GM21390 (cell line): Measurements from ENCODE around the gene SH3BGR.
"Not testable (repeated sequence)": the region's sequence is repeated elsewhere in the genome, so short reads cannot be mapped to it uniquely, and the experiment has no call there.

Experiments used
- ATAC-seq: cut with Tn5 transposase; IDR thresholded peaks from one replicate; pipeline ENCODE4 v1.9.1; 2021; ENCODE audit not compliant: unreplicated experiment

Gene SH3BGR

GRCh38 chr21:39538453-39539042 is 86.8 kb downstream of the SH3BGR start:
- ATAC-seq: no peak

- ATAC-seq: not testable (repeated sequence)
These were observed 88.6 kb downstream of the SH3BGR start for GRCh38 chr21:39540367-39540766.

DNA sequence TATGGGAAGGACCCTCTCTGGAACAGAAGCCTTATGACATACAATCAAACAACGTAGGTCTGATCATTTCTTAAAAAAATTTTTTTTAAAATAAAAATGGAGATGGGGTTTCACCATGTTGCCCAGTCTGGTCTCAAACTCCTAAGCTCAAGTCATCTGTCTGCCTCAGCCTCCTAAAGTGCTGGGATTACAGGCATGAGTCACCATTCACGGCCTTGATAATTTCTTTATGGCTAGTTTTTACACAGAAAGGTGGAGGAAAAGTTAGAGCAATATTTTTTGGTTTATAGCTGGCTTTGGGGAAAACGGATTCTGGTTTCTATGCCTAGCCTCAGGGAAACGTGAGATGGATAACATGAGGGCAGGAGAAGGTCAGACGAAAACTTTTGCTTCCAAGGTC is 91.0 kb downstream of the SH3BGR start:
- ATAC-seq: no peak

GRCh38 chr21:39546522-39546921 is 94.8 kb downstream of the SH3BGR start:
- ATAC-seq: no peak

DNA sequence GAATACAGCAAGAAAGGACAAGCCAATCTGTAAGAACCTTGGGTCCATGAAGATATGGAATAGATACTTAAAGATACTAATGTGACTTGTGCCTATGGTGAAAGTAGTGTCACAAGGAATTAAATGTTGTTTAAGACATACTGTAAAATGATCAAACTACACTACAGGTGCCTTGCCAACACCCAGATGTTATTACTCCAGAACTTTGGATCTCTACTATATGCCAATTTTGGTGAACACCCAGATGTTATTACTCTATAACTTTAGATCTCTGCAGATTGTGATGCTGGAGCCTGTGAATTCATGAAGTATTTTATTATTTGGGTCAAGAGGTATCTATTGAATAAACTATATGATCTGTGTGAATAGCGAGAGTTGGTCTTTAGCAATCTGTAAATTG is 101.1 kb downstream of the SH3BGR start:
- ATAC-seq: no peak

DNA sequence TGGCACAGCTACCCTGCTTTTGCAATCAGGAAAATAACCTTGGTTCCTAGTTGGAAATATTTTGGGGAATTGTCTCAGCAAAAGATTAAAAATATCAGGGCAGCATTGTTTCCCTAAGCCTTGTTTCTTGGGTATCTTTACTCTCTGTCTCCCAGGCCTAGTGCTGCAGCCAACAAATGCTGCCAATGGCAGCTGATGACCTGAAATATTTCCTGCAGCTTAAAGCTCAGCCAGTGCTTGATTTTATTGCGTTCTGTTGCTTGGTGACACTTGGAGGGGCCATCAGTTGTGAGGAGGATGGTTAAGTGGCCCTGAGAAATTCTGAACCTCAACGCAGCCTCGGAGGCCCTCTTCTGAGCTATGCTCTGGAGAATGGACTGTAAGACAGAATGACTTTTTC is 101.6 kb downstream of the SH3BGR start:
- ATAC-seq: no peak

- no peak for ATAC-seq
These were observed 104.3 kb downstream of the SH3BGR start for GRCh38 chr21:39555911-39556590.

GRCh38 chr21:39559511-39559910 is 107.7 kb downstream of the SH3BGR start:
- ATAC-seq: no peak

DNA sequence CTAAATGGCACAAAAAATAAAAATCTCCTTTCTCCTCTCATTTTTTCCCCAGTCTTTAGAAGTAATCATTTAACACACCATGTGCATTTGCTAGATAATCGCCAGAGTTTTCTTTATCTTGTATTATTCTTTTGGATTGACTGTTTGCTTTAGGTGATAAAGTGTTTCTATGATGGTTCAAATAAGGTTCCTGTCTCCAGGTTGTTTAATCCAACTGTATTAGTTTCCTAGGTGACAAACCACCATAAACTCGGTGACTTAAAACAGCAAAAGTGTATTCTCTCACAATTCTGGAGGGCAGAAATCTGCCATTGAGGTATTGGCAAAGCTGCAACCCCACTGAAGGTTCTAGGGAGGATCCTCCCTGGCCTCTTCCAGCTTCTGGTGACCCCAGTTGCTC is 109.4 kb downstream of the SH3BGR start:
- no peak for ATAC-seq

- no peak for ATAC-seq
These were observed 111.3 kb downstream of the SH3BGR start for GRCh38 chr21:39562791-39563770.

GRCh38 chr21:39564200-39564599 is 112.4 kb downstream of the SH3BGR start:
- ATAC-seq: no peak
